ENCODE results near the gene NPPC.
"Not testable (repeated sequence)": the region's sequence is repeated elsewhere in the genome, so short reads cannot be mapped to it uniquely, and the experiment has no call there.

NPPC gene

GRCh38 chr2:231884438-231885140 lies 41.6 kb downstream of the NPPC start:
- DNase-seq = no peak

GRCh38 chr2:231883468-231883881 lies 42.7 kb downstream of the NPPC start:
- DNase-seq = no peak

GRCh38 chr2:231882646-231883045 lies 43.5 kb downstream of the NPPC start:
- DNase-seq = no peak

GRCh38 chr2:231880371-231880770 lies 45.8 kb downstream of the NPPC start:
- not testable (repeated sequence) for DNase-seq

GRCh38 chr2:231879216-231879615 lies 47.0 kb downstream of the NPPC start:
- no peak for DNase-seq

GRCh38 chr2:231877533-231878456 lies 48.4 kb downstream of the NPPC start:
- no peak for DNase-seq

GRCh38 chr2:231874944-231875343 lies 51.3 kb downstream of the NPPC start:
- DNase-seq = no peak

All from retina (tissue), 1 donor.